Fibroblast of skin of right biceps (primary cell): ENCODE measurements around the gene EXOSC10.
"Not testable (repeated sequence)": the region's sequence is repeated elsewhere in the genome, so short reads cannot be mapped to it uniquely, and the experiment has no call there.

Experiments
- DNase-seq: peaks from one replicate; pipeline ENCODE4 v3.0.0-alpha.2; 2013

EXOSC10 gene

GRCh38 chr1:11042995-11043874, 56.4 kb downstream of the EXOSC10 start:
- DNase-seq, result no peak

DNA sequence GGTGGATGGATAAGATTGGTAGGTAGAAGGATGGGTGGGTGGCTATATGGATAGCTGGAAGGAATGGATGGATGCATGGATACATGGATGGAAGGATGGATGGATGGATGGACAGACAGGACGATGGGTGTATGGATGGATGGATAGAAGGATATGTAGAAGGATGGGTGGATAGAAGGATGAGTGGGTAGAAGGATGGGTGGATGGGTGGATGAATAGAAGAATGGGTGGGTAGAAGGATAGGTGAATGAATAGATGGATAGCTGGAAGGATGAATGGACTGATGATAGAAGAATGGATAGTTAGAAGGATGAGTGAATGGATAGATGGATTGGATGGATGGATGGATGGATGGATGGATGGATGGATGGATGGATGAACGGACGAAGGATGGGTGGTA, 57.6 kb downstream of the EXOSC10 start:
- DNase-seq, result no peak

DNA sequence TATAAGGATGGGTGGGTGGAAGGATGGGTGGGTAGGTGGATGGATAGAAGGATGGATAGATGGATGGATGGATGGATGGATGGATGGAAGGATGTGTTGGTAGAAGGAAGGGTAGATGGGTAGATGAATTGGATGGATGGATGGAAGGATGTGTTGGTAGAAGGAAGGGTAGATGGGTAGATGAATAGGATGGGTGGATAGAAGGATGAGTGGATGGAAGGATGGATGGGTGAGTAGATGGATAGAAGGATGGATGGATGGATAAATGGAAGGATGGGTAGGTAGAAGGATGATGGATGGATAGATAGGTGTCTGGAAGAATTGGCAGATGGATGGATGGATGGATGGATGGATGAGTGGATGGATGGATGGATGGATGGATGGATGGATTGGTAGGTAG, 58.6 kb downstream of the EXOSC10 start:
- no peak for DNase-seq

- not testable (repeated sequence) for DNase-seq
Observed at GRCh38 chr1:11040105-11040429, 59.6 kb downstream of the EXOSC10 start.

GRCh38 chr1:11039351-11040104, 60.1 kb downstream of the EXOSC10 start:
- no peak for DNase-seq

- peak; percentile 74 for DNase-seq
Observed at GRCh38 chr1:11037740-11038182, 61.9 kb downstream of the EXOSC10 start.

DNA sequence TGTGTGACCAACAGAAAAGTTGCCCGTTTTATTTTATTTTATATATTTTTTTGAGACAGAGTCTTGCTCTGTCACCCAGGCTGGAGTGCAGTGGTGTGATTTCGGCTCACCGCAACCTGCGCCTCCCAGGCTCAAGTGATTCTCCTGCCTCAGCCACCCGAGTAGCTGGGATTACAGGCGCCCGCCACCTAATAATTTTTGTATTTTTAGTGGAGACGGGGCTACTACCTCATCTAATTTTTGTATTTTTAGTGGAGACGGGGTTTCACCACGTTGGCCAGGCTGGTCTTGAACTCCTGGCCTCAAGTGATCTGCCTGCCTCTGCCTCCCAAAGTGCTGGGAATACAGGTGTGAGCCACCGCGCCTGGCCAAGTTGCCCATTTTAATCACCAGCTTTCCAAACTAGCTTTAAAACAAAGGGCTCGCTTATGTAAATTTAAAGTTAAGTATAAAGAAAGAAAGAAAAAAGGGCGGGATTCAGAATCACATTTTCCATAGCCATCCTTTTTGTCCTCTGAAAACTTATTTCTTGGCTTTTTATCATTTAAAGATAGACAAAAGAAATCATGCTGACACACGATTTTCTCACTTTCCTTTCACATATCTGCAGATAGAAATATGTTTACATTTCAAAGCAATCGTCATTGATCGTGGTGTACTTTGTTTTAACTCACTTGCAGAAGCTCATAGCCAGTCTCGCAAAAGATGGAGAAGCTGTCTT, 62.5 kb downstream of the EXOSC10 start:
- not testable (repeated sequence) for DNase-seq

DNA sequence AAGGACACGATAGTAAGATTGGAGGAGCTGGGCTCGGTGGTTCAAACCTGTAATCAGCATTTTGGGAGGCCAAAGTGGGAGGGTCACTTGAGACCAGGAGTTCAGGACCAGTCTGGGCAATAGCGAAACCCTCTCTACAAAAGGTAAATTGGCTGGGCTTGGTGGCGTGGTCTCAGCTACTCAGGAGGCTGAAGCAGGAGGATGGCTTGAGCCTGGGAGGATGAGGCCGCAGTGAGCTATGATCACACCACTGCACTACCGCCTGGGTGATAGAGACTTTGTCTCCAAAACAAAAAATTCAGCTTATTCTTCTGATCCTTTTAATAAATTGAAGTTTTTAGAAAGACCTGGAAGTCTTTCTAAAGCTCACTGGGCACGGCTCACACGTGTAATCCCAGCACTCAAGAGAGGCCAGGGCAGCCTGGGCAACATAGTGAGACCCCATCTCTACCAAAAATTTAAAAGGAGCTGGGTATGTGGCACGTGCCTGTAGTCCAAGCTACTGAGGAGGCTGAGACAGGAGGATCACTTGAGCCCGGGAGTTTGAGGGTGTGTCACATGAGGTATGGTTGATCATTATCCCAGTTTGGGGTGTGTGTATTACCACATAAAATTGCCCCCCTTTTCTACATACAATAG, 67.9 kb downstream of the EXOSC10 start:
- no peak for DNase-seq

- no peak for DNase-seq
Observed at GRCh38 chr1:11030865-11031264, 68.8 kb downstream of the EXOSC10 start.

DNA sequence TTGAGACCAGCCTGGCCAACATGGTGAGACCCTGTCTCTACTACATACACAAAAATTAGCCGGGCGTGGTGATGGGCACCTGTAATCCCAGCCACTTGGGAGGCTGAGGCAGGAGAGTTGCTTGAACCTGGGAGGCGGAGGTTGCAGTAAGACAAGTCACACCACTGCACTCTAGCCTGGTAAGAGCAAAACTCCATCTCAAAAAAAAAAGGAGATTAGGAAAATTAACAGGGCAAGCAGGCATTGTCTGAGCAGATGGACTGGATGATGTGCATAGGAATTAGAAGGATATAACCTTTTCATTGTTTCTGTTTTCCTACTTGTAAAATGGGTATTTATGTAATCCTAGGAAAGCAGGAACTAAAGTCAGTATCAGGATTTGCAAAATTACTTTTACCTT, 71.7 kb downstream of the EXOSC10 start:
- no peak for DNase-seq

DNA sequence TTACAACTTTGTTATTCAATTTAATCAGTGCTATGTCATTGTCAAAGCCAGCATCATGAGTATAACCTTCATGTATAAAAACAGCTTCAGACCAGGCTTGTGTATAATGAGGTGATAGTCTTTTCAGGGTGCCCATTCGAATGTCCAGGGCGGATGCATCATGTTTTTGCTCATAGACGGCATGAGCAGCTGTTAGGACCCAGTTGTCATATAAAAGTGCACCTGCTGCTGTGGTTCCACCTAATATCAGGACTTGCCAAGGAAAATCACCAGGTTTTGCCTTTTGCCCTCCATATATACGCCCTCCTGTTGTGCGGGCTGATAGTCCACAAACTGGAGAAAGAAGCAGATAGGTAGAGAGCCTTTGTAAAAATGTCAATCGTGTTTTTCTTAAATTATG, 72.4 kb downstream of the EXOSC10 start:
- DNase-seq, result no peak

DNA sequence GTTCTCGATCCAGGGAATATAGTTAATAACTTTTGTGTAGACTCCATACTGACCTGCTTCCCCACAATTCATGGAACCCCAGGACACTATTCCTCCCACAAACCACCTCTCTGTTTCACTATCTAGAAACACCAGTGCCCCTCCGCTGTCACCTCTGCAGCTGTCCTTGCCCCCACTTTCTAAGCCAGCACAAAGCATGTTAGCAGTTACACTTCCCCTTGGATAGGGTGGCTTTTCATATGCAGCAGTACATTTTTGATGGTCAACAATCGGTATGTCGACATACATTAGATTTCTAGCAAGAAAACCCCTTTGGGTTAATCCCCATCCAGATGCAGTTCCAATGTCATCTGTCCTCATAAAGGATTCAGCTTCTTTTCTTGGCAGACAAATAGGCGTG, 72.8 kb downstream of the EXOSC10 start:
- DNase-seq, result no peak

DNA sequence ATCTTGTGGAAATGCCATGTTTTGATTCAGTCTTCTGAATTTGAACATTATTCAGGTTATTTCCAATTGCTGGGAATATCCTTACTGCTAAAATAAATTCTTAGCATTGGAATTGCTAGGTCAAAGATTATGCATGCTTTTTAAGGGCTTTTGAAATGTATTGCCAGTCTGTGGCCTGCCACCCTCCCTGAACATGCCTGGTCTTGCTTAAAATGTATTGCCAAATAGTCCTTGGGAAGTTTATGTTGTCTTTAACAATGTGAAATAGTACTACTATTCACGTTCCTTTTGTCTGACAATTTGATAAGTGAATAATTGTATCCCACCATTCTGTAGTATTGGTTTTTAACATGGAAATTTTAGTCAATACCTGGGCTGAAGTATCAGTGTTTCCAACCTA, 73.6 kb downstream of the EXOSC10 start:
- DNase-seq, result no peak

- no peak for DNase-seq
Observed at GRCh38 chr1:11025618-11026017, 74.1 kb downstream of the EXOSC10 start.

DNA sequence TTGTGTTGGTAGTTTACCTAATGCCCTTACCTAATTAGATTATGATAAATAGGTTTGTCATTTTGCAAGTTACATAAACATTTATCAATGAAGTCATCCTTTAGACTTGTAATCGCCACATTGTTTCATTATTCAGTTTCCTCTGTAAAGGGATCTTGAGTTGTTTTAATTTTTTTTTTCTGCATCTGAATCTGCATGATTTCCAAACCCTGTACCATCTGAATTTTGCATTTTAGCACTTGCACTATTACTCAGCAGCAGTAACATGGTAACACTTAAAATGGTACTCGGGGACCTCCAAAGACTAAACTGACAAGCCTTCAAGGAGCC, 74.8 kb downstream of the EXOSC10 start:
- no peak for DNase-seq

DNA sequence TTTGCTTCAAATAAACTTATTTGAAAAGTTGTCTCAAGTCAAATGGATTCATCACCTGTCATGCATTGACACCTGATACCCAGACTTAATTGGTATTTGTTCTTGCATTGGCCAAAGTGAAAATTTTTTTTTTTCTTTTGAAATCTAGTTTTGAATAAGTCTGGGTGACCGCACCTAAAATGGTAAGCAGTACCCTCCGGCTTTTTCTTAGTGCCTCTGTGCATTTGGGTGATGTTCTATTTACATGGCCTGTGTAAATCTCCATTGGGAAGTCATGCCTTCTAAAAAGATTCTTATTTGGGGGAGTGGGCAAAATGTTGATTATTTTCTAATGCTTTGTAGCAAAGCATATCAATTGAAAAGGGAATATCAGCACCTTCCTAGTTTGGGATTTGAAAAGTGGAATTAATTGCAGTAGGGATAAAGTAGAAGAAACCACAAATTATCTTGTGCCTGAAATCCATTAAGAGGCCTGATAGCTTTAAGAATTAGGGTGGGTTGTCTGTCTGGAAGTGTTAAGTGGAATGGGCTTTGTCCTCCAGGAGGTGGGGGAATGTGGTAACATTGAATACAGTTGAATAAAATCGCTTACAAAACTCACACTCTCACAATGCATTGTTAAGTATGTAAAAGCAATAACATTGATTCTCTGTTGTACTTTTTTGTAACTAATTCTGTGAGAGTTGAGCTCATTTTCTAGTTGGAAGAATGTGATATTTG, 75.4 kb downstream of the EXOSC10 start:
- DNase-seq, result no peak

DNA sequence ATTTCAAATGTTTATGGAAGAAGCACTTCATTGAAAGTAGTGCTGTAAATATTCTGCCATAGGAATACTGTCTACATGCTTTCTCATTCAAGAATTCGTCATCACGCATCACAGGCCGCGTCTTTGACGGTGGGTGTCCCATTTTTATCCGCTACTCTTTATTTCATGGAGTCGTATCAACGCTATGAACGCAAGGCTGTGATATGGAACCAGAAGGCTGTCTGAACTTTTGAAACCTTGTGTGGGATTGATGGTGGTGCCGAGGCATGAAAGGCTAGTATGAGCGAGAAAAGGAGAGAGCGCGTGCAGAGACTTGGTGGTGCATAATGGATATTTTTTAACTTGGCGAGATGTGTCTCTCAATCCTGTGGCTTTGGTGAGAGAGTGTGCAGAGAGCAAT, 76.5 kb downstream of the EXOSC10 start:
- DNase-seq, result no peak

DNA sequence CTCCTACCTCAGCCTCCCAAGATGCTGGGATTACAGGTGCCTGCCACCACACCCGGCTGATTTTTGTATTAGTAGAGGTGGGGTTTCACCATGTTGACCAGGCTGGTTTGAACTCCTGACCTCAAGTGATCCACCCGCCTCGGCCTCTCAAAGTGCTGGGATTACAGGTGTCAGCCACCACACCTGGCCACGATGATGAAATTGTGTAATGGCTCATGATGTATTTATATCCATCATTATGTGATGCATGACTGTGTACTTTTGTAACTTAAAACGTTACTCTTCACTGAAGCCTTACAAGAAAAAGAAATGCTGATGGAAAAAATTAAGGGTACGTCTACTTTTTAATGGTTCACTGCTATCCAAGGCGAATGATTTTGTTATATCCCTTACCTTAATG, 79.7 kb downstream of the EXOSC10 start:
- no peak for DNase-seq

DNA sequence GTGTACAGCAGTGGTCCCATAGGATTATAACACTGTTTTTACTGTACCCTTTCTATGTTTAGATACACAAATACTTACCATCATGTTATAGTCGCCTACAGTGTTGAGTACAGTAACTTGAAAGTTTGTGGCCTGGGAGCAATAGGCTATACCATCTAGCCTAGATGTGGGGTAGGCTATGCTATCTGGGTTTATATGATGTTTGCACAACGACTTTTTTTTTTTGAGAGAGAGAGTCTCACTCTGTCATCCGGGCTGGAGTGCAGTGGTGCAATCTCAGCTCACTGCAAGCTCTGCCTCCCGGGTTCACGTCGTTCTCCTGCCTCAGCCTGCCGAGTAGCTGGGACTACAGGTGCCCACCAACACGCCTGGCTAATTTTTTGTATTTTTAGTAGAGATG, 80.3 kb downstream of the EXOSC10 start:
- DNase-seq, result not testable (repeated sequence)
